Adrenal gland (tissue), 5 donors: ENCODE results near the gene TBC1D22A.

Experiments used
- CTCF ChIP-seq, 6 experiments: fragments of 450-650 bp in 4 of 6; fragments of 200-600 bp in 2 of 6; sonication (generic) in 1 of 6; IDR thresholded peaks; 1 replicate in 5 of 6; 2 replicates in 1 of 6; pipeline versions ENCODE4 v1.5.1 to v1.8.0; 2016 to 2021; ENCODE audit warnings: antibody characterized with exemption in 6 of 6, mild to moderate bottlenecking in 2 of 6, moderate library complexity in 1 of 6
- POLR2A ChIP-seq, 2 donors: fragments of 450-650 bp; IDR thresholded peaks; one replicate each; pipeline ENCODE4 v1.6.1; 2017; ENCODE audit warnings: antibody characterized with exemption in 2 of 2, mild to moderate bottlenecking in 2 of 2, moderate library complexity in 1 of 2
- donor health status: DM: no; HTN: no; CAD: no.

- TF ChIP-seq CTCF (IDR thresholded peaks at IDR 0.05): no peak
- no peak for TF ChIP-seq POLR2A (IDR thresholded peaks at IDR 0.05)
Observed at GRCh38 chr22:46931881-46932280, 169.4 kb downstream of the TBC1D22A start.
